Retina (tissue), 1 donor: ENCODE data around the gene ACSM3.

Experiments
- DNase-seq: peaks from one replicate; pipeline ENCODE4 v3.0.0-alpha.2; 2016

The ACSM3 gene

DNA sequence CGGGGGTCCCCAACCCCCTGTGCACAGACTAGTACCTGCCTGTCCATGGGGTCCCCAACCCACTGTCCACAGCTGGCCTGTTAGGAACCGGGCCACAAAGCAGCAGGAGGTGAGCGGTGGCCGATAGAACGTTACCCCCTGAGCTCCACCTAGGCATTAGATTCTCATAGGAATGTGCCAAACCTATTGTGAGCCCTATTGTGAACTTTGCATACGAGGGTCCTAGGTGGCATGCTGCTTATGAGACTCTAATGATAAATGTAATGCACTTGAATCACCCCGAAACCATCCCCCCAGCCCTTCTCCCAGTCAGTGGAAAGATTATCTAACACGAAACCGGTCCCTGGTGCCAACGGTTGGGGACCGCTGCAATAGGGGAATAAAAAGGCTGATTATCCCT is 44.0 kb downstream of the ACSM3 start:
- DNase-seq, result no peak

DNA sequence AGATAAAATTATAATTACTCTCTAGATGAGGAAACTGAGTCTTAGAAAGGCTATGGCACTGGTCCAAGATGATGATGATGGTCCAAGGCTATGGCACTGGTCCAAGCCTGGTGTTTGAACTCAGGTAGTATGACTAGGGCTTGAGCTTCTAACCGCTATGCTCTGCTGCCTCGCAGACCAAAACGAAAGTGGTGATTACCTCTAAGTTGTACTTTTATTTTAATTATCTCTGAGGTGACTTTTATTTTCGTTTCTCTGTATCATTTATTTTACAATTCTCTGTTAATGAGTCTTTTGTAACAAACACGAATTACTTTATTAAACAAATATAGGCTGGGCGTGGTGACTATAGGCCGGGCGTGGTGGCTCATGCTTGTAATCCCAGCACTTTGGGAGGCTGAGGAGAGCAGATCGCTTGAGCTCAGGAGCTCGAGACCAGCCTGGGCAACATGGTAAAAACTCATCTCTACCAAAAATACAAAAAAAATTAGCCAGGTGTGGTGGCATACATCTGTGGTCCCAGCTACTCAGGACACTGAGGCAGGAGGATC is 48.1 kb downstream of the ACSM3 start:
- DNase-seq, result no peak

DNA sequence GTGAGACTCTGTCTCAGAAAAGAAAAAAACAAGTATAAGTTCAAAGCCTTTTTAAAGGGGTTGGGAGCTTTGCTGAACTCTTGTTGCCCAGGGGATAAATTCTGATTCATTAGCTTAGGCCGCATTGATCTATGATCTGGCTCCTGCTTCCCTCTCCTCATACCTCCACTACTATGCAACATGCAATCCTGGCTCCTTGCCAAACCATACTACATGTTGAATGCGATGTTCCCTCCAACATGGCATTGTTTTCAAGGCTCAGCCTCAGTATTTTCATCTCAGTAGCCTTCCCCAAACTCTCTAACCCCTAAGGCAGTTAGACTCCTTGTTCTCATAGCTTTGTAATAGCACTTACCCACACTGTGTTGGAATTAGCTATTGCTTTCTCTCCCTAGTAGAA is 48.7 kb downstream of the ACSM3 start:
- no peak for DNase-seq

DNA sequence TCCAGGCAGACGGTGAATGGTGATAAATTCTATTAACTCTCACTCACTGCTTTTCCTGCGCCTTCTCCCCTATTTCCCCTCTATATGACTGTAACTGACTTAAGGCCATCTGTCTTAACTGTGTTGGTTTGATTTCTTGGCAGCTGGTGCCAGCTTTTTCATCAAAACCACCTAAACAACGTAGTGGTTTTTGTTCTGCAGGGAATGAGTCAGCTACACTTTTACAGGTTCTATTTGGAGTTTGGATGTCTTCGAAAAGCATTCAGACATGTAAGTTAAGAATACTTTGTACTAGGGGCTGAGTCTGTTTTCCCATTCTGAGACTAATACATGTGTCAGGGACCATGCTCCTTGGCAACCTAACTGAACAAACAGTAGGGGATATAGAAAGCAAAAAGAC is 51.0 kb downstream of the ACSM3 start:
- DNase-seq, result no peak

DNA sequence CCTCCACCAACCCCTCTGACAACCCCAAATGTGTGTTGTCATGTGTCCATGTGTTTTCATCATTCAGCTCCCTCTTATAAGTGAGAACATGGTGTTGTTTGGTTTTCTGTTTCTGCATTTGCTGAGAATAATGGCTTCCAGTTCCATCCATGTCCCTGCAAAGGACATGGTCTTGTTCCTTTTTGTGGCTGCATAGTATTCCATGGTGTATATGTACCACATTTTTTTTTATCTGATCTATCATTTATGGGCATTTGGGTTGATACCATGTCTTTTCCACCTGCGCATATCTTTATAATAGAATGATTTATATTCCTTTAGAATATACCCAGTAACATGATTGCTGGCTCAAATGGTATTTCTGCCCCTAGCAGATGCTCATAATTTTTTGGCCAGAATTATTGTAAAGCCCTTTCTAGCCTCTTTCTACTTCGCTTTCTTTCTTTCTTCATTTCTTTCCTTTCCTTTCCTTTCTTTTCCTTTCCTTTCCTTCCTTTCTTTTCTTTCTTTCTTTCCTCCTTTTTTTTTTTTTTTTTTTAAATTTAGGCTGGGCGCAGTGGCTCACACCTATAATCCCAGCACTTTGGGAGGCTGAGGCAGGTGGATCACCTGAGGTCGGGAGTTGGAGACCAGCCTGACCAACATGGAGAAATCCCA is 55.2 kb downstream of the ACSM3 start:
- DNase-seq, result no peak

DNA sequence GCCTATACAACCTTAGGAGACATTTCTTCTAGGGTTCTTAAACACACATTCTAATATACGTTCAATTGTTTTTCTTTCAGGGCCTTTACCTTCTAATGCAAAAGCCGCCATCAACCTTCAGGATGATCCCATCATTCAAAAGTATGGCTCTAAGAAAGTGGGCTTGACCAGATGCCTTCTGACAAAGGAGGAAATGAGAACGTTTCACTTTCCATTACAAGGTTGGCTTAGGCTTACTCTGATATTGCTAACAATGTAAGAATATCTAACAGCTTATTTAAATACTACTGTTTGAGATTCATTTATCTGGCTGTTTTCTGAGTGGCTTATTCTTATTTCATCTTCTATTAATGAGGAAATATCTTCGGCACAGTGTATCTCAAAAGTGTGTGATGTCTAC is 57.9 kb downstream of the ACSM3 start:
- no peak for DNase-seq

DNA sequence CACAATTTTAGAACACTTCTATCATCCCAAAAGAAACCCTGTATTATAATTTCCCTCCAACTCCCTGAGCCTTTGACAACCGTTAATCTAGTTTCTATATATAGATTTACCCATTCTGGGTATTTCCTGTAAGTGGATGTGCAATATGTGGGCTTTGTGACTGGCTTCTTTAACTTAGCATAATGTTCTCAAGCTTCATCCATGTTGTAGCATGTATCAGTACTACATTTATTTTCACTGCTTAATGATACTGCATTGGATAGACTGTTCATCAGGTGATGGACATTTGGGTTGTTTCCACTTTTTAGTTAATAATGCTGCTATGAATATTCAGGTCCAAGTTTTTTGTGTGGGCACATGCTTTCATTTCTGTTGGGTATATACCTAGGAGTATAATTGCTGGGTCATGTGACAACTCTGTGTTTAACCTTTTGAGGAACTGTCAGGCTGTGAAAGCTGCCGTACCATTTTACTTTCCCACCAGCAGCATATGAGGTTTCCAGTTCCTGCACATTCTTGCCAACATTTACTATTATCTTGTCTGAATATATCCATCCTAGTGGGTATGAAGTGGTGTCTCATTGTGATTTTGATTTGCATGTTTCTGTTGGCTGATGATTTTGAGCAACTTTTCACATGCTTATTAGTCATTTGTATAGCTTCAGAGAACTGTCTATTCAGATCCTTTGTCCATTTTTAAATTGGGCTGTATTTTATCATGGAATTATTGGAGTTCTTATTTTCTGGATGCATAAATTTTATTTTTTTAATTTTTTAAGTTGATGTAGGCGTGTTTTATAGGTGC is 58.9 kb downstream of the ACSM3 start:
- no peak for DNase-seq

DNA sequence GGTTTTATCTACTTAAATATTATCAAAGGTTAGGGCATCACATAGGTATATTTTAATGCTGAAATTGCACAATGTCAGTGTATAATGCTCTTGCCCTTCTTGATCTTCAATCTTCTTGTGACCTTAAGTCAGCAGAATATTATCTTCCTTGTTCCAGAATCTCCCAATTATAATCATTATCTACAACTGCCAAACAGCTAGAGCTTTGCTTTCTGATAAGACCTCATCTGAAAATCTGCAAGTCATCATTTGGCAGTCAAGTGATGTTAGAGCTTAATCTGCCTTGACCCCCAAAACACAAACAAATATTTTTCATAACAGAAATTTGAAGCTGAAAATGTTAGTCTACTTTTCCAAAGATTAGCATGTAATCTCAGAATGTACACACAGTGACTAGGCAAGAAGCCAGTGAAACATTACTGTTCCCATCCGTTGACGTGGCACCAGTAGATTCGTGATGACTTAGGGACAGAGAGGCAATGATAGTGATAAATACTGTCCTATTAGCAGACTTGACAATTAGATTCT is 62.3 kb downstream of the ACSM3 start:
- DNase-seq, result no peak

DNA sequence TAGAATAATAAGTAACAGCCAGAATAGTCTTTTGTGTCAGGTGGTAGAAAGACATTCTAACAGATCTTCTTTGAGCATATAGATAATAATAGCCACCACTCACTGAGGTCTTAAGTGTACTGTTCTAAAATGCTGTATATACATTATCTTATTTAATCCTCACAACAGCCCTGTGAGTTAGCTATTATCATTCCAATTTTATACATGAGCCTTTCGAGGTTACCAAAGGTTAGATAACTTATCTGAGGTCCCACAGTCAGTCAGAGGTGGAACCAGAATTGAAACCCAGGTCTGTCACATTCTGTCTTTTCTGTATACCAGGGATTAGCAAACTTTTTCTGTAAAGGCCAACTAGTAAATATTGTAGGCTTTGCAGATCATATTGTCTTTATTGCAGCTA is 65.7 kb downstream of the ACSM3 start:
- DNase-seq, result no peak

DNA sequence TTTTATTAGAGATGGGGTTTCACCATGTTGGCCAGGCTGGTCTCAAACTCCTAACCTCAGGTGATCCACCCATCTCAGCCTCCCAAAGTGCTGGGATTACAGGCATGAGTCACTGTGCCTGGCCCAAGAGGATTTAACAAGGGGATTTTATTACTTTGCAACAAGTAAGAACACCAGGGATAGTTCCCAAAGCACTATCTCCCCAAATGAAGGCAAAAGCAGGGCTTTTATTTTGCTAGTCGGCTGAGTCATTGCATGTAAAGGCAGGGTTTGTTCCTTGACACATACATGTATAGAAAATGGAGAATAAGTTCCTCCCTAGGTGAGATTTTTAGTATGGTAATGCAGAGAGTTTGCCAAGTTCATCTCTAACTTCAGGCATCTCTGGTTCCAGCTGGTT is 66.6 kb downstream of the ACSM3 start:
- no peak for DNase-seq

DNA sequence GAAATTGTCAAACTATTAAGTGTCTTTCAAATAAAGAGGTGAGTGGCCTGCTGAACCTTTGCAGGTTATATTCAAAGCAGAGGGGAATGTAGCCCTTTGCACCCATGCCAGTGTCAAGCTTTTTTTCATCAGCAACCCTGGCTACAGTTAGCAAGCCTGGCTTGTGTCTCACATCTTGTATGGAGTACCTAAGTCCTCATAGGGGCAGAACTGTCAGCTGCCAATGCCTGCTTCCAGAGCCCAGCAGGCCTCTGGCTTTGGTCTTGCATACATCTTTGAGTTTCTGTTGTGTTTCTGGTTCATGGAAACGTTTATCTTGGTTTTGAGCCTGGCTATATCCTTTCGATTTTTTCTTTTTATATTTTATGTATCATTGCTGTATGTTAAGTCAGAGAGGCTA is 69.3 kb downstream of the ACSM3 start:
- DNase-seq, result no peak

DNA sequence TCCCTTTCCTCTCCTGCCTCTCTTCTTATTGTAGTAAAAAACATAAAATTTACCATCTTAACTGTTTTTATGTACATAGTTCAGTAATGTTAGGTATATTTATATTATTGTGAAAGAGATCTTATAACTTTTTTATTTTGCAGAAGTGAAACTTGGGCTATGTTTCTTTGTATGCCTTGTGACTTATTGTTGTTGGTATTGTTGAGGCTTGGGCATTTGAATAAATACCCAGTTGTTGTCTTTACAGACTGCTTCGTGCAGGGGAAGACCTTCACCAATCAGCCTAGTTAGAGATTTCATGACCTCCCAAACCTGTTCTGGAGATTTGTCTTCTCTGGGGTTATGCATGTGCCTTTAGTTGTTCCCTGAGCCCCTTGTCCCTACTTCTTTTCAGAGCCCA is 74.4 kb downstream of the ACSM3 start:
- DNase-seq, result no peak

DNA sequence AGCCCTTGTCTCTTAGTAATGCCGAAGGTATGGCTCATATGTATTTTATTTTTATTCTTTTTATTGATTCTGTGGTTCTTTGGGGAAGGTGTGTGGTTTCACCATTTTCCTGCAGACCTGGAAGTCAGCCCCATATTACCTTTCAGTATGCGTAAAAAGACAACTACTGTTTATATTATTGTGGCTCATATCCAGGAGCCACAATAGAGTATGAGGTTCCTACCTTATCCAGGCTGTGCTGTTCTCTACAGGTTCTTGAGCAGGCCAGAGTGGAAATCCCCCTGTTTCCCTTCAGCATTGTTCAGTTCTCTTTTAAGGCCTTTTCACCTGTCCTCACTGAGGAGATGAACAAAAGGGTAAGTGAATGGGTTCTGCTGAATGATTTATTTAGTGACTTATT is 75.7 kb downstream of the ACSM3 start:
- DNase-seq, result no peak

DNA sequence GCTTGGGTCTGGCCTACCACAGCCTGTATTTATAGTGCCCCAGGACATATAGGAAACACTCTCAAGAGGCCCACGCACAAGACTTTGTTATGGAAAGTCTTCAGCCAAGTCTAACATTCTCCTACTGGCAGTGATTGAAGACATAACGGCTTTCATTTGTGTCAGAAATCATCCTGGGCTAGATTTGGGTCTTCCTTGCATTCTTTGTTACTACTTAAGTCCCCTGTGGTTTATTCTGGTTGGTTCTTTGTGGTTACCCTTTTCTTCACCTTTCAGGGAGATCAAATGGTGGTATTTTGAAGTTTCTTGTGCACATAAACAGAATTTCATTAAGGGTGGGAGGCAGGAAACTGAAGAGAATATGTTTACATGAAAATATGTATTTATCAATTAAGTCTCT is 80.2 kb downstream of the ACSM3 start:
- DNase-seq, result no peak

DNA sequence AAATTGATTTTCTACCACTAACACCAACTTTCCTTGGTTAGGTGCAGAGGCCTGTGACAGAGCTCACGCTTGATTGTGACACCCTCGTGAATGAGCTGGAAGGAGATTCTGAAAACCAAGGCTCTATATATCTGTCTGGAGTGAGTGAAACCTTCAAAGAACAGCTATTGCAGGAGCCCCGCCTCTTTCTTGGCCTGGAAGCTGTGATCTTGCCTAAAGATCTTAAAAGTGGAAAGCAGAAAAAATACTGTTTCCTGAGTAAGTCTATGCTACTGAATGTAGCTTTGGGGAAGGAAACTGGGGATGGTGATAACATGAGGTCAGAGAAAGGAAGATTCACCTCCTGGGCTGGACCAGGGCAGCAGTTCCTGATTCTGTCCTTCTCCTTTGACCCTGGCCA is 80.8 kb downstream of the ACSM3 start:
- DNase-seq, result no peak

DNA sequence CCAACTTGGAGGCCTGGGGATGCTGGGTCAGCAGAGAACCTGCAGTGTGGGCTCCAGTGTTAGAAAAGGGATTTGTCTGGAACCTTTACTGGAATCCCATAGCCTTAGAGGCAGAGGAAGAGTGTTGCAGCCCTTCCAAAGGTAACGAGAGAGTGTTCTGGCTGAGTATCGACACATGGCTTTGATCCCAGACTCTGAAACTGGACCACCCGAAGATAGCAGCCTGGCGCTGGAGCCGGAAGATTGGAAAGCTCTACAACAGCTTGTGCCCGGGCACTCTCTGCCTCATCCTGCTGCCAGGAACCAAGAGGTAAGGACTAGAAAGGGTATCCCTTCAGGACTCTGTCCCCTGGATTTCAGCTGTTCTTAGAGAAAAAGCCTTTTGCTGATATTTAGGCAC is 82.2 kb downstream of the ACSM3 start:
- DNase-seq, result no peak

DNA sequence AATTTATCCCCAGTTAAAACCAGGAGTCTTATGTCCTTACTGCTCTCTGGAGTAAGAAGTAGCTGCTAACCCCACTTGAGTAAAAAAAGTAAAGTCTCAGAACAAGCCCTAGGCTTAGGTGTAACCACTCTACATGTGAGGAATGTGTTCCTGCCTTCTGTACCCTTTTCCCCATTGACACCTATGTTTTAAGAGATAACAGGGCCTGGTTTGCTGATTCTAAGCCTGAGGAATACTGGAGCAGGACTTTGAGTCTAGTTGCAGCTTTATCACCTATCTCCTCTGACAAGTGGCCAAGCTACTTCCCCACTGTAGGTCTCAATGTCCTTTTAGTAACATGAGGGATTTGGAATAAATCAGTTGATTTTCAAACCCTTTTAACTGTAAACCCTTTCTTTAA is 82.7 kb downstream of the ACSM3 start:
- no peak for DNase-seq
